GM12864 (cell line): Measurements from ENCODE around the gene CCDC146.

Source experiments
- DNase-seq: peaks from one replicate; pipeline ENCODE4 v3.0.0-alpha.2; 2011; ENCODE audit warnings: low read depth
- H3K4me3 ChIP-seq: 2 replicates; pipeline ENCODE4 v1.5.1; 2011; ENCODE audit warnings: mild to moderate bottlenecking, low read depth, low read length, control low read depth
- TF ChIP-seq, protein P1 (sequence below): IDR thresholded peaks from 2 replicates; pipeline ENCODE4 v1.5.1; 2011; ENCODE audit warnings: low read depth, mild to moderate bottlenecking, moderate library complexity, low read length, control low read depth, inconsistent platforms; ENCODE audit errors: missing control alignments

Gene CCDC146

DNA sequence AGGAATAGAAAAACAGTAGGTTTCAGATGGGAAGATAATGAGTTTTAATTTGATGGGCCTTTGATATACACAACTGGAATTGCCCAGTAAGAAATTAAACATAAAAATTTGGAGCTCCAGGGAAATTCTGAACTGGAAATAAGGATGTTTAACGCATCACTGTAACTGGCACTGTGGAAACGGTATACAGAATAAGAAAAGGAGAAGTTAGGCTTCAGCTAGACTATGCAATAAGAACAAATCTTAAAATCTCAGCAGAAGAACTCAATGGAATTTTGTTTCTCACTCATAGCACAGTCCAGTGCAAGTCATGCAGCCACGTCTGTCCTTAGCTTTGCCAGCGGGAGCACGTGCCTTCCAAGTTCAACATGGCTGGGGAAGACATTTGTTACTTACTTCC is 130.1 kb downstream of the CCDC146 start:
- H3K4me3 ChIP-seq: no peak overlapping the region
- TF ChIP-seq, protein P1, sequence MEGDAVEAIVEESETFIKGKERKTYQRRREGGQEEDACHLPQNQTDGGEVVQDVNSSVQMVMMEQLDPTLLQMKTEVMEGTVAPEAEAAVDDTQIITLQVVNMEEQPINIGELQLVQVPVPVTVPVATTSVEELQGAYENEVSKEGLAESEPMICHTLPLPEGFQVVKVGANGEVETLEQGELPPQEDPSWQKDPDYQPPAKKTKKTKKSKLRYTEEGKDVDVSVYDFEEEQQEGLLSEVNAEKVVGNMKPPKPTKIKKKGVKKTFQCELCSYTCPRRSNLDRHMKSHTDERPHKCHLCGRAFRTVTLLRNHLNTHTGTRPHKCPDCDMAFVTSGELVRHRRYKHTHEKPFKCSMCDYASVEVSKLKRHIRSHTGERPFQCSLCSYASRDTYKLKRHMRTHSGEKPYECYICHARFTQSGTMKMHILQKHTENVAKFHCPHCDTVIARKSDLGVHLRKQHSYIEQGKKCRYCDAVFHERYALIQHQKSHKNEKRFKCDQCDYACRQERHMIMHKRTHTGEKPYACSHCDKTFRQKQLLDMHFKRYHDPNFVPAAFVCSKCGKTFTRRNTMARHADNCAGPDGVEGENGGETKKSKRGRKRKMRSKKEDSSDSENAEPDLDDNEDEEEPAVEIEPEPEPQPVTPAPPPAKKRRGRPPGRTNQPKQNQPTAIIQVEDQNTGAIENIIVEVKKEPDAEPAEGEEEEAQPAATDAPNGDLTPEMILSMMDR: no peak
- no peak for DNase-seq

DNA sequence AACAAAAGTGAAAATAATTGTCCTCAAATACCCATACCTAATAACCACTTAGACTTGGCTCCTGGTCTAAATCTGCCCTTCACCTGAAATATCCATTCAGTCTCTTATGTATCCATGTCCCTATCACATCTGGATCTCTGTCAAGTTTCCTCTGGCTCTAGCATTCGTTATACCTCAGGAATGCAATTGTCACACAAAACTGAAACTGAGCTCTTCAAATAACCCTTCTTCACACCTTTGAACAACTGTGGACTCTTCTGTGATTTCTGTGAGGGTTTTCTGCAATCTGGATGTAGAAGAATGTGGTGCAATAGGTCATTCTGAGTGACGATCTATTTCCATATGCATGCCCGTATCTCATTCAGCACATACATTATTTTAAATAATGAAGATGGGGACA is 130.7 kb downstream of the CCDC146 start:
- no peak for DNase-seq
- TF ChIP-seq, protein P1: no peak
- H3K4me3 ChIP-seq: no peak overlapping the region

DNA sequence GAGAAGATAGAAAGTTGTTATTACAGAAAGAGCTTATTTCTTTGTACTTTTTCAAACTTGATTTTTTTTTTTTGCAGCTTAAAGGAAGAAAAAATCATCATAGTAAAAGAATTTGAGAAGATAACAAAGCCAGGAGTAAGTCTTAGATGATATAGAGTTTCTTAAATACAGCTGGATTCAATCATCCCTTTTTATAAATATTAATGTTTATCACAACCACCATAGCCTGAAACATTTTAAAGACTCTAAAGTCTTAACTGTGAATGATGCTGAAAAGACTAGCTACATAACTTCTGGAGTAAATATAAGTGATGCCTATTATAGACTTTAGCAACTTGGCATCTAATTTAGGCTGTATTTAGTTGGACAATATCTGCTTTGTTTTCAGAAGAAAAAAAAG is 132.0 kb downstream of the CCDC146 start:
- no peak for DNase-seq
- TF ChIP-seq, protein P1: no peak
- H3K4me3 ChIP-seq: no peak overlapping the region

DNA sequence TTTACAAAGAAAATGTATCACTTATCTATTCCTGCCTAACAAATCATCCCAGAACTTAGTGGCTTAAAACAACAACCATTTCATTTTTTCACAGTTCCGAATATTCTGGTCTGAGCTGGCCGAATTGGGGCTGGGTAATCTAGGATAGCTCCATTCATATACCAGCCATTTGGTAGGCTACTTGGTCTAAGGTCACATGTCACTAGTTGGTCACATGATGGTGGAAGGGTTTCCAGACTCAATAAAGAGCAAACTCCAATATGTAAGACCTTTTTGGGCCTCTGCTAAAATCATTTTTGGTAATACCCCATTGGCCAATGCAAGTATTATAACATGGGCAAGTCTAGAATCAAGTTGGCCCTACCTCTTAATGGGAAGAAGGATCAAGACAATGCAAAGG is 132.5 kb downstream of the CCDC146 start:
- TF ChIP-seq, protein P1: no peak
- no peak for DNase-seq
- H3K4me3 ChIP-seq: no peak overlapping the region

DNA sequence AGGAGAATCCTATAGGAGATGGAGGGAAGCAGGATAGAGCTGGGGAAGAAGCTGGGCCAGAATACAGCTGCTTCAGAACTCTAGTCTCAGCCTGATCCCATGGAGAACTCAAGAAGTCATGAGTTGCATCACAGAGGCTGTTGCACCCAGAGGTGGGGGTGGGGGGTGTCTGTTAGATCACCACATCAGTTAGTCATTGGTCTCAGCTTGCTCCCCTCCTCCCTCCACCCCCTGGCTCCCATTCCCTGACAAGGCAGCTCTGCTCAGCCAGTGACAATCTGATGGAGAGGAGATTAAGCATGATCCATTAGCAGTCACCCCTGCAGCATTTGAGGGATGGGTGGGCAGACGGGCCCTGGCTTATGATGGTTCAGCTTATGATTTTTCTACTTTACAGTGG is 135.6 kb downstream of the CCDC146 start:
- DNase-seq: no peak
- no peak overlapping the region for H3K4me3 ChIP-seq
- TF ChIP-seq, protein P1: no peak

DNA sequence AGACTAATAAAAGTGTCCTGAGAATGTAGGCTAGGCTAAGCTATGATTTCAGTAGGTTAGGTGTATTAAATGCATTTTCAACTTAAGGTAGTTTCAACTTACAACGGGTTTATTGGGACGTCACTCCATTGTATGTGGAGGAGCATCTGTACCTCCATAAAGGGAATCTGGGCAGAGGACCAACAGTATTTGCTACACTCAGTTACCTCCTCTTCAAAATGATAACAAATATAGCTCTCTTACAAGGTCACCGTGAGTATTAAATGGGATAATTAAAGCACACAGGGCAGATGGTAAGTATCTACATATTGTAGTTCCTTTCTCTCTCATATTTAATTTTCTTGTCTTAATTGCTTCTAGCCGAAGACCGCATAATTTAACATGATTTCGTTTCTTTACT is 136.2 kb downstream of the CCDC146 start:
- H3K4me3 ChIP-seq: no peak overlapping the region
- DNase-seq: no peak
- TF ChIP-seq, protein P1: no peak

DNA sequence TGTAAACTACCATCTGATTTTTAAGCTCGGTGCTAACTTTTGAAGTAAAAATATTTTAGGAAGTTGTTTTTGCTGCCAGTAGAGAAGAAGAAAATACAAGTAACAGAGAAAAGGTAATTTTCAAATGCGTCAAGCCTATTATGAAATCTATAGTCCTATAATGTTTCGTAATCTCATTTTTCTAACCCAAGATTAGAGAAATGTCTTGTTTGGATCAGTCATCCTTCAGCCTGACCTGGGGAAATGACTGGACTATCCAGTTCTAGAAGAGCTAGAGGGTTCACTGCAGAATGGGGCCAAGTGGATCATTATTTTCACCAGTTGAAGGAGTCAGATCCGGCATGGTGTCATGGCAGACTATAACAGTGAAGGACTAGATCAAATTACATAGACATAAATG is 139.9 kb downstream of the CCDC146 start:
- H3K4me3 ChIP-seq: no peak overlapping the region
- TF ChIP-seq, protein P1: no peak
- no peak for DNase-seq
